D341Med (cell line): ENCODE measurements around the gene ACTR2.

Experiments
- DNase-seq: peaks from one replicate; pipeline ENCODE4 v3.0.0; 2012; ENCODE audit warnings: low spot score

Gene ACTR2

DNA sequence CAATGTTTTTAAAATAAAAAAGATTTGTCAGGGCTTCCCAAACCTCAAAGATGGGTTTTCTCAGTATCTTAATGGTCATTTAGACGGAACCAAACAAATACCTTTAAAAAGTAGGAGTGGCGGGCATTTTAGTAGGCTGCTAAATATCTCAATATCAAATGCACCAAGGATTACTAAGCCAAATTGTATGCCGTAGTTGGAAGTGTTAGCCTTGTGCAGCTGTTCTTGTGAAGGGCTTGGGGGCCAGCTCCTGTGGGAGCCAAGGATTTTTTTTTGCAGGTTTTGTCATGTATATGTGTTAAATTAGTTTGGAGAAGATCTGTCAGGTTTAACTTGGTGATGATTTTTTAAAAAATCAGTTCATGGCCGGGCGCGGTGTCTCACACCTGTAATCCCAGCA, 52.1 kb downstream of the ACTR2 start:
- no peak for DNase-seq

DNA sequence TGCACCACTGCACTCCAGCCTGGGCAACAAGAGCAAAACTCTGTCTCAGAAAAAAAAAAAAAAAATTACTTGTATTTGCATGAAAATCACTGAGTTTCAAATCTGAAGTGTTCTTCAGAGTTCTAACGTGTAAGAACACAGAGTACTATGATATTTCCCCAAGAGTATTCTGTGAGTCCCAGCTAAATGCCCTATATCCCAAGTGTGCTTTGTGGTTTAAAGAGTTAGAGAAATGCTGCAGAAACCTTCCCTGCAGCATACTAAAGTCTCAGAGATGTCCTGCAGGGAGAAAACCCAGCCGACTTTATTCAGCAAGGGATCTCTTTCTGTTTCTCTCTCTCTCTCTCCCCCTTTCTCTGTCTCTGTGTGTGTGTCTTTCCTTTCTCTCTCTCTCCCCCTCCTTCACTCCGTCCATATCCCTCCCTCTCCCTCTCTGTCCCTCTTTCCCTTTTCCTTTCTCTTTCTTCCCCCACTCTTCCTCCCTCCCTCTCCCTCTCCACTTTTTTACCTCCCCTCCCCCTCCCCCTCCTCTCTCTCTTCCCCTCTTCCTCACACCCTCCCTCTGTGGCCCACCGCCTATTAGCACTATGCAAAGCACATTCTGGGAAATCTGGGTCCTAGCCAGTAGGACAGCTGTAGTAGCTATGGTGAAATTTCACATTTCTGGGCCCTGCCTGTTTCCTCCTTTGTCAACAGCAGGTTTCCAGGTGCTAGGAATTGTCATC, 54.2 kb downstream of the ACTR2 start:
- DNase-seq = no peak

DNA sequence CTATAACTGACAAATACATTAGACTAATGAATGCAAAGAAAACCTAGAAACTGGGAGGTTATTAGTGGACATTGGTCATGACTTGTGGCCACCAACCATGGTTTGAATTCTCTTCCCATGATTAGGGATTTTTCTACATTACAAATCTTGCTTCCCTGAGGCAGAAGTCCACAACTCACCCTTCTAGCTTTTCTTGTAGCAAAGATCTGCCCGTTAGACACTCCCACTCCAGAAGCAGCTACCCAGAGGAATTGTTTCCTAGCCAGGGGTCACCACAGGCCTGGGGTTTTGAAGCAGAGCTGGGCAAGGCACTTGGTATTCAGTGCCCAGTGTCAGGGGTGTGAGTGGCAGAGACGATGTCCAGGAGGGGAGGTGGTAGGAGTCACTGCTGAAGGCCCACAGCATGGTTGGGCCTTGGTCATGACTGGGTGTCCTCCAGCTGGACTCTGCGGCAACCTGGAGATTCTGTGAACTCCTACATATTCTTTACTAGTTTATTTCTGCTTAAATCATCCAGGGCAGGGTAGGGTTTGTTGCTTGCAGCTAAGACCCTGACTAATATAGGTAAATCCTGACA, 54.9 kb downstream of the ACTR2 start:
- no peak for DNase-seq

DNA sequence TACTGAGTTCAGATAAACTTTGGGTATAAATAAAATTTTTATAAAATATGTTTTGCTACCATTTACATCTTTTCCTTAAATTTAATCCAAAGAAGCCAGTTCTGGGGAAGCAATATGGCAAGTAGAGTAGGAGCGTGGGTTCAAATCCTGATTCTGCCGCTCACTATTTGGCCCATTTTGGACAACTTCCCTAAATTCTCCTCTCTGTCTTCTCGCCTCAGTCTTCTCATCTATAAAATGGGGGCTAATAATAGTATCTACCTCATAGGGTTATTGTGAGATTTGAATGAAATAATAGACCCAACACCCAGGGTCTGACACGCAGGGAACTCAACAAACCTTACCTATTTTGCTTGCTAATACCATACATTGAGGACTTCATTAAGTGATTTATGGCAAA, 59.7 kb downstream of the ACTR2 start:
- no peak for DNase-seq

- DNase-seq = no peak
These were observed 63.8 kb downstream of the ACTR2 start for GRCh38 chr2:65291216-65292105.

- no peak for DNase-seq
These were observed 64.4 kb downstream of the ACTR2 start for GRCh38 chr2:65292106-65292400.

GRCh38 chr2:65292461-65293011, 64.9 kb downstream of the ACTR2 start:
- no peak for DNase-seq

- no peak for DNase-seq
These were observed 65.7 kb downstream of the ACTR2 start for GRCh38 chr2:65293376-65293775.

GRCh38 chr2:65294136-65294535, 66.5 kb downstream of the ACTR2 start:
- DNase-seq = no peak

DNA sequence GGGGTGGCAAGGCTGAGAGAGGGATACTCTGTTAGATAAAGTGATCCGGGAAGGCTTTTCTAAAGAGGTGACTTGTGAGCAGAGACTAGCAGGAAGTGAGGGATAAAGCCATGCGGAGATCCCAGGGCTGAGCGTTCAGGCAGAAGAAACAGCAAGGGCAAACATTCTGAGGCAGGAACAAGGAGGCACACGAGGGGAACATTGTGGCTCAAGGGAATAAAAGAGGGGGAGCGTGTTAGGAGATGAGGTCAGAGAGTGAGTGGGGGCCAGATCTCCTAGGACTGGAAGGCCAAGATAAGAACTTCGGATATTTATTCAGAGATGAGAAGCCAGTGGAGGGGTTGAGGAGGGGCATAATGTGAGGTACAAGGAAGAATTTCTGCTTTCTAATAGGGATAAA, 67.1 kb downstream of the ACTR2 start:
- DNase-seq = no peak

- no peak for DNase-seq
These were observed 69.3 kb downstream of the ACTR2 start for GRCh38 chr2:65296971-65297370.

DNA sequence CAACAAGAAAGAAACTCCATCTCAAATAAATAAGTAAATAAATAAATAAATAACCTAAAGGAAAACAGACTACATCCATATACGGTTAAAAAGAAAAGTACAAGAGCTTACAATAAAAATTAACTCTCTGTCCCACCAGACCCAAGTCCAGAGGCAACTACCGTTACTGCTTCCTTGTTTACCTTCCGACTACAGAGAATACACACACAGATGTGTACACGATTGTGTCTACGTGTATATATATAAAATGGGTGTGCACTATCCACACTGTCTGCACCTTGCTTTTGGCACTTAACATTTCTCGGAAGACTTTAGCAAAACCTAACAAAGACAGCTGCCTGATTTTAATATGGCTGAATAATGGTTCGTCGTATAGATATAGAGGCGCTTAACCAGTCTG, 69.9 kb downstream of the ACTR2 start:
- no peak for DNase-seq

DNA sequence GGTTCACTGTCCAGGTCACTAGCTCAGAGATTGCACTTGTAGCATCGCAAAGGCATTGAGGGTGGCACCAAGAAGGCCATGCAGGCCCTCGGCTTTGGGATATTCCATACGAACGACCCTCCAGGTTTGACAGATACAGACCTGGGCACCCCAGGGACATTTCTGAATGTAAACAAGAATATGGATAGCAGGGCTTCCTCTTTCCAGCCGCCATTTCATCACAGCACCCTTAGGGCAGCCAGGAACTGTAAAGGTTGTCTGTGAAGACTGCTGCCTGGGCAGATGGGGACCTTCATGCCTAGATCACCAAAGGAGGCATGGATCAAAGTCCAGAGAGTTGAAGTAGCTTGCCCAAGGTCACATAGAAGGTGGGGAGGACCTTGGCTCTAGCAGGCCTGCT, 70.5 kb downstream of the ACTR2 start:
- no peak for DNase-seq

DNA sequence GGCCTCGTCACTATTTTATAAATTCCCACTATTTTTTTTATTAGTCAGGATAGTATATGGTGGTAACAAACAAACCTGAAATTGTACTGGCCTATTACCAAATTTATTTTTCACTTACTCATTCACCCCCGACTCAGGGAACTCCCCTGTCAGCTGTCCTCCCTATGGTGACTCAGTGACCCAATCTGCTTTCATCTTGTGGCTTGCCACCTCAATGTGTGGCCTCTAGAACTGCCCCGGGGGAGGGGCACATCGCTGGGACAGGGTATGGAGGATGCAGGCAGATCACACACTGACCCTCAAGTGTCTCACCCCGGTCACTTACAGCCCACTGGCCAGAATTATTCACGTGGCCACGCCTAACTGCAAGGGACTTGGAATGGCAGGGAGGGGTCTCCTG, 71.6 kb downstream of the ACTR2 start:
- DNase-seq = no peak

- DNase-seq = no peak
These were observed 72.6 kb downstream of the ACTR2 start for GRCh38 chr2:65300134-65300760.

DNA sequence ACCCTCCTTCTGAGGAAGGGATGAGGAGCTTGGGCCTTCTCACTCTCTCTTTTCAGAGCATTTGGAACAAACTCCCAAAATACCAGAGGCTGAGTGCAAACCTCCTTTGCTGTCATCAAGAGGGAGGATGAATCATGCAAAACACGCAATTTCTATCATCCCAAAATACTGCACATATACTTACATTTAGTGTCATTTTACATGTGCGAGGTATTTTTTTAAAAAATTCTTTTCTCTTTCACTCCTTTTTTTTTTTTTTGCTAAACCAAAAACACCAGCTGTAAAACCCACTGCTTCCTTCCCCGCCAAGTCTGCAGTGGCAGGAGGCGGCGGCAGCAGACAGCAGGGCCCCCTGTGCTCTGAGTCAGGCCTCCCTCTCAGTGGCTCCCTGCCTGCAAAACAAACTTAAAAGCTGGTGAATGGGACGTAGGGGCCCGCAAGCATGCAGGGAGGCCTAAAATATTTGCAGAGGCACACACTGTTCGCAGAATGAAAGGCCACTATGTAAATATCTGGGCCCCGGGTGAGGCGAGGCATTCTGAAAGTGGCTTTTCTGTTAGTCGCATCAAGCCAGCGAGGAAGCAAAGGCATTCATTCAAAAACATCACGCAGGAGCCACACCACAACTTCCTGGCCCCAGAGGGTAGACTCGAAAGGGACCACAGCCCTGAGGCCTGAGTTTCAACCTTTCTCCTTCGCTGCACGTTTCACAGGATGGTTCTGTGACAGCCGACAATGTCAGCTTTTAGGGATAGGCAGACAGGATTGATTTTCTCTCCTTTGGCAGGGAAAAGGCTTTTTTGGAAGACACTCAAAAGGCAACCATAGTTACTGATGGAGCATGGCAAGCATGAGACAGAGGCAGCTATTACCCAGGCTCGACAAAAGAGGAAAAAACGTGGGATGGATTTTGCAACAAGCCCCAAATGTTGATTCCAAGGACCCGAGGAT, 73.4 kb downstream of the ACTR2 start:
- DNase-seq = no peak

GRCh38 chr2:65305934-65306333, 78.3 kb downstream of the ACTR2 start:
- no peak for DNase-seq

GRCh38 chr2:65309699-65310098, 82.1 kb downstream of the ACTR2 start:
- no peak for DNase-seq

GRCh38 chr2:65311049-65311448, 83.4 kb downstream of the ACTR2 start:
- no peak for DNase-seq

GRCh38 chr2:65311596-65311995, 84.0 kb downstream of the ACTR2 start:
- DNase-seq = no peak
